GM19023 (cell line): ENCODE measurements around the gene PAX8.

ENCODE experiments used
- ATAC-seq: cut with Tn5 transposase; IDR thresholded peaks from one replicate; pipeline ENCODE4 v1.9.1; 2021; ENCODE audit warnings: mild to moderate bottlenecking, moderate library complexity; ENCODE audit not compliant: unreplicated experiment

Gene PAX8

GRCh38 chr2:113238871-113239839 lies 39.6 kb downstream of the PAX8 start:
- ATAC-seq, result no peak

- no peak for ATAC-seq
These were observed 41.0 kb downstream of the PAX8 start for GRCh38 chr2:113237604-113238160.

GRCh38 chr2:113236367-113237159 lies 42.2 kb downstream of the PAX8 start:
- ATAC-seq, result no peak

- peak; percentile 78 for ATAC-seq
These were observed 43.1 kb downstream of the PAX8 start for GRCh38 chr2:113235347-113236226.

- peak; percentile 16 for ATAC-seq
These were observed 43.9 kb downstream of the PAX8 start for GRCh38 chr2:113234721-113235346.

- no peak for ATAC-seq
These were observed 44.8 kb downstream of the PAX8 start for GRCh38 chr2:113233593-113234550.

GRCh38 chr2:113232740-113233139 lies 46.0 kb downstream of the PAX8 start:
- ATAC-seq, result no peak

- ATAC-seq, result no peak
These were observed 46.6 kb downstream of the PAX8 start for GRCh38 chr2:113232123-113232522.

- no peak for ATAC-seq
These were observed 47.7 kb downstream of the PAX8 start for GRCh38 chr2:113231064-113231463.

- no peak for ATAC-seq
These were observed 48.2 kb downstream of the PAX8 start for GRCh38 chr2:113230531-113230930.

- no peak for ATAC-seq
These were observed 48.9 kb downstream of the PAX8 start for GRCh38 chr2:113229795-113230194.

- ATAC-seq, result no peak
These were observed 49.6 kb downstream of the PAX8 start for GRCh38 chr2:113228991-113229716.

- ATAC-seq, result no peak
These were observed 50.4 kb downstream of the PAX8 start for GRCh38 chr2:113228351-113228750.

GRCh38 chr2:113227698-113228097 lies 51.0 kb downstream of the PAX8 start:
- ATAC-seq, result no peak

- ATAC-seq, result no peak
These were observed 51.4 kb downstream of the PAX8 start for GRCh38 chr2:113227290-113227689.

GRCh38 chr2:113226462-113226861 lies 52.3 kb downstream of the PAX8 start:
- ATAC-seq, result no peak

- no peak for ATAC-seq
These were observed 53.2 kb downstream of the PAX8 start for GRCh38 chr2:113225263-113226259.
